SHP77 treated with DMSO at 0.1 percent for 48 hours (cell line): ENCODE measurements around the gene KPNA4.
"Not testable (repeated sequence)": the region's sequence is repeated elsewhere in the genome, so short reads cannot be mapped to it uniquely, and the experiment has no call there.

Experiments
- DNase-seq: peaks from one replicate; lab custom pipeline; 2025; lab: John Stamatoyannopoulos, UW

The KPNA4 gene

GRCh38 chr3:160490166-160490565 lies 75.2 kb downstream of the KPNA4 start:
- DNase-seq, result no peak

- DNase-seq, result no peak
Measured at GRCh38 chr3:160486459-160486869, 78.9 kb downstream of the KPNA4 start.

- DNase-seq, result no peak
Measured at GRCh38 chr3:160482796-160483195, 82.6 kb downstream of the KPNA4 start.

GRCh38 chr3:160481856-160482255 lies 83.5 kb downstream of the KPNA4 start:
- no peak for DNase-seq

GRCh38 chr3:160480931-160481330 lies 84.4 kb downstream of the KPNA4 start:
- no peak for DNase-seq

GRCh38 chr3:160479376-160479775 lies 86.0 kb downstream of the KPNA4 start:
- DNase-seq, result no peak

- no peak for DNase-seq
Measured at GRCh38 chr3:160478338-160478737, 87.0 kb downstream of the KPNA4 start.

- DNase-seq, result no peak
Measured at GRCh38 chr3:160477750-160478149, 87.6 kb downstream of the KPNA4 start.

- no peak for DNase-seq
Measured at GRCh38 chr3:160475884-160476283, 89.5 kb downstream of the KPNA4 start.

GRCh38 chr3:160475153-160475552 lies 90.2 kb downstream of the KPNA4 start:
- no peak for DNase-seq

- DNase-seq, result no peak
Measured at GRCh38 chr3:160474416-160474838, 90.9 kb downstream of the KPNA4 start.

- DNase-seq, result no peak
Measured at GRCh38 chr3:160473978-160474377, 91.4 kb downstream of the KPNA4 start.

GRCh38 chr3:160473221-160473620 lies 92.2 kb downstream of the KPNA4 start:
- no peak for DNase-seq

- no peak for DNase-seq
Measured at GRCh38 chr3:160472344-160472743, 93.0 kb downstream of the KPNA4 start.

GRCh38 chr3:160471892-160472291 lies 93.5 kb downstream of the KPNA4 start:
- no peak for DNase-seq

GRCh38 chr3:160470181-160470580 lies 95.2 kb downstream of the KPNA4 start:
- no peak for DNase-seq

- DNase-seq, result no peak
Measured at GRCh38 chr3:160464971-160465370, 100.4 kb downstream of the KPNA4 start.

GRCh38 chr3:160464321-160464720 lies 101.0 kb downstream of the KPNA4 start:
- DNase-seq, result no peak

GRCh38 chr3:160460033-160460432 lies 105.3 kb downstream of the KPNA4 start:
- DNase-seq, result no peak

GRCh38 chr3:160459450-160459970 lies 105.9 kb downstream of the KPNA4 start:
- DNase-seq, result no peak

GRCh38 chr3:160458151-160458550 lies 107.2 kb downstream of the KPNA4 start:
- no peak for DNase-seq

- DNase-seq, result no peak
Measured at GRCh38 chr3:160455846-160456245, 109.5 kb downstream of the KPNA4 start.

- no peak for DNase-seq
Measured at GRCh38 chr3:160454995-160455394, 110.4 kb downstream of the KPNA4 start.

- DNase-seq, result not testable (repeated sequence)
Measured at GRCh38 chr3:160452251-160452650, 113.1 kb downstream of the KPNA4 start.

GRCh38 chr3:160451602-160452001 lies 113.8 kb downstream of the KPNA4 start:
- DNase-seq, result no peak
